ENCODE results near the gene ACER3. TPM values are rescaled to one million over a fixed set of nuclear protein-coding genes. Genes with fewer than 3 reads are reported as not detected.

The ACER3 gene
- total RNA-seq, 4 donors from 2014 or later = 11.5 to 29.3 (median 17.9) TPM

DNA sequence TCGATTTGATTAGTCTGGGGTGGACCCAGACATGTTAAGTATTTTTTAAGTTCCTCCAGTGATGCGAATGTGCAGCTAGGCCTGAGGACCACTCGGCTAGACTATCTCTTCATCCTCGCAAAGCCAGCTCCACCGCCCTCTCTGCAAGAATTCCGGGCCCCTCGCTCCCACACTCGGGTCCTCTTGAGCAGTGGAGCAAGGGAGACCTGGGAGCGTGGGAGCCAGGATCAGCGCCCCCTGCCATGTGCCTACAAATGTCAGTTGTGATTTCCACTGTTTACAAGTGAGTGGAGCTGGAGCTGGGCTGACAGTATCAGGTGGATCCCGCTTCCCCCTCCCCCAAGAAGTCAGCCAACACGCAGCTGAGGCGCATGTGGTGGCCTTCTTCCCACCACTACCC lies 180.2 kb downstream of the ACER3 start:
- H3K4me3 ChIP-seq (replicated peaks in 1 of 3) = no peak overlapping the region
- intact Hi-C loops (cut with DNase I) = loop anchor here (10.0 kb wide), 1 partner anchor 154 kb away; no protein-coding TSS in a partner anchor
- no peaks in the 10 kb centered on the region for H3K9me3 ChIP-seq
- WGBS, 2 donors = 91% methylated on average over 9 to 13 of the region's 13 CpGs
- H3K27ac ChIP-seq = no peak overlapping the region
- no peak for DNase-seq
- H3K27me3 ChIP-seq = peaks cover 13% of the 10 kb centered on the region
- TF ChIP-seq CTCF (IDR thresholded peaks at IDR 0.05) = no peak
- no peak for TF ChIP-seq POLR2A (IDR thresholded peaks at IDR 0.05)
- peaks cover 6 to 11% of the 10 kb centered on the region in 2 donors for H3K4me1 ChIP-seq
- no peaks in the 10 kb centered on the region for H3K36me3 ChIP-seq

DNA sequence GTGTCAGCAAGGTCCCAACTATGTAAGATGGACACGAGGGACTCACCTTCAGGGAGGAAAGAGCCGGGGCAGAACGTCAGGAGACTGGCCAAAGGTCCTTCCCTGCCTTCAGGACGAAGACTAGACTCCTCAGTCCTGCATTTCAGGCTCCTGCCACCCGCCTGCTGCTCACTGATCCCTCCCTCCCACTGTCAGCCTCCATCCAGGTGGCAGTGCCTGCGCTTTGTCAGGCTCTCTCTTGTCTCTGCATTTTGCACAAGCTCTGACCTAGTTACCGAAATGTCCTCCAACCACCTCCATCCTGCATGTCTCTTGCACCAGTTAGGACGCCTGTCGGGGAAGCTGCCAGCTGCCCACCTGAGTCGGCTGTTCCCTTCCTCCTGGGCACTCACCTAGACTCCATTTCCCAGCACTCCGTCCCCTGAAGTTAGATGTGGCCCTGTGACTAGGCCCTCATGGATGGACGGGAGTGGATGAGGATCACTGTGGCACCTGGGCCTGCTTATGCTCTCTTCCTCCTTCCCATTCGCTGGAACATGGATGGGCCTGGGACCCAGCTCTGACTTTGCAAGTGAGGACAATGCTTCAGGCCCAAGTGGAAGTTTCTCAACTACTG lies 181.5 kb downstream of the ACER3 start:
- peaks cover 6 to 18% of the 10 kb centered on the region in 2 donors for H3K4me1 ChIP-seq
- H3K27me3 ChIP-seq = peaks cover 13% of the 10 kb centered on the region
- no peaks in the 10 kb centered on the region for H3K36me3 ChIP-seq
- H3K9me3 ChIP-seq = no peaks in the 10 kb centered on the region
- no peak overlapping the region for H3K27ac ChIP-seq
- DNase-seq = no peak
- TF ChIP-seq POLR2A (IDR thresholded peaks at IDR 0.05) (no peak), CTCF (IDR thresholded peaks at IDR 0.05) (no peak)
- no peak overlapping the region for H3K4me3 ChIP-seq (replicated peaks in 1 of 3)
- intact Hi-C loops (cut with DNase I) = loop anchor here (10.0 kb wide), 1 partner anchor 153 kb away; no protein-coding TSS in a partner anchor
- WGBS, 2 donors = 89 to 95% methylated on average over 13 of the region's 13 CpGs

- no peak for DNase-seq
- Histone ChIP-seq H3K4me3 (replicated peaks in 1 of 3) (no peak overlapping the region), H3K27me3 (peaks cover 13% of the 10 kb centered on the region), H3K4me1 (peaks cover 6 to 20% of the 10 kb centered on the region in 2 donors), H3K36me3 (no peaks in the 10 kb centered on the region), H3K9me3 (no peaks in the 10 kb centered on the region), H3K27ac (no peak overlapping the region)
- no peak for TF ChIP-seq POLR2A (IDR thresholded peaks at IDR 0.05)
- TF ChIP-seq CTCF (IDR thresholded peaks at IDR 0.05) = no peak
- WGBS, 2 donors = 66 to 79% methylated on average over 2 of the region's 2 CpGs
- intact Hi-C loops (cut with DNase I) = loop anchor here (10.0 kb wide), 1 partner anchor 150 kb away; no protein-coding TSS in a partner anchor
These were observed 183.6 kb downstream of the ACER3 start for GRCh38 chr11:77044356-77044755.

GRCh38 chr11:77044886-77045285 lies 184.2 kb downstream of the ACER3 start:
- intact Hi-C loops (cut with DNase I) = loop anchor here (10.0 kb wide), 1 partner anchor 150 kb away; no protein-coding TSS in a partner anchor
- no peak for TF ChIP-seq CTCF (IDR thresholded peaks at IDR 0.05)
- no peak for TF ChIP-seq POLR2A (IDR thresholded peaks at IDR 0.05)
- DNase-seq = no peak
- Histone ChIP-seq H3K4me1 (peaks cover 1 to 15% of the 10 kb centered on the region in 2 donors), H3K4me3 (replicated peaks in 1 of 3) (no peak overlapping the region), H3K27ac (no peak overlapping the region), H3K36me3 (no peaks in the 10 kb centered on the region), H3K27me3 (peaks cover 8% of the 10 kb centered on the region), H3K9me3 (no peaks in the 10 kb centered on the region)
- WGBS, 2 donors = 94 to 96% methylated on average over 9 of the region's 9 CpGs

- WGBS, 2 donors = 6 to 8% methylated on average over 17 to 23 of the region's 39 CpGs
- no peak overlapping the region for H3K4me3 ChIP-seq (replicated peaks in 1 of 3)
- intact Hi-C loops (cut with DNase I) = loop anchor here (10.0 kb wide), 1 partner anchor 149 kb away; no protein-coding TSS in a partner anchor
- peaks cover 0 to 12% of the 10 kb centered on the region in 2 donors for H3K4me1 ChIP-seq
- no peaks in the 10 kb centered on the region for H3K9me3 ChIP-seq
- H3K27me3 ChIP-seq = no peaks in the 10 kb centered on the region
- no peak overlapping the region for H3K27ac ChIP-seq
- DNase-seq = peak; percentile 47 to 51
- TF ChIP-seq POLR2A (IDR thresholded peaks at IDR 0.05) = no peak
- TF ChIP-seq CTCF (IDR thresholded peaks at IDR 0.05) = peak in 5 of 6 experiments; percentile 26 to 79 (median 47)
- H3K36me3 ChIP-seq = no peaks in the 10 kb centered on the region
These were observed 185.4 kb downstream of the ACER3 start for GRCh38 chr11:77046060-77046501.

Measured in thyroid gland (tissue), 4 donors.